Measurements from ENCODE around the gene PFKFB4. TPM values are rescaled to one million over a fixed set of nuclear protein-coding genes. Genes with fewer than 3 reads are reported as not detected.

Gene PFKFB4
- total and polyA plus RNA-seq, 2 experiments from 2014 or later: 8.6 to 22.9 TPM

- Mint-ChIP-seq H3K4me1 (peaks cover 8% of the 10 kb centered on the region; the same call in 2 of the 3 replicates), H3K27me3 (ENCODE audit: insufficient read depth, low read depth, poor library complexity) (peaks cover 3% of the 10 kb centered on the region), H3K36me3 (ENCODE audit: low read depth) (peaks cover 4% of the 10 kb centered on the region; the same call in 2 of the 3 replicates), H3K9me3 (no peaks in the 10 kb centered on the region; the same call in 2 of the 3 replicates), H3K27ac (no peak overlapping the region), H3K4me3 (no peak overlapping the region)
- Histone ChIP-seq H2AFZ (no peak overlapping the region), H3K9me2 (ENCODE audit: insufficient read depth) (no peaks in the 10 kb centered on the region), H3K4me2 (no peak overlapping the region), H3K4me3 (no peak overlapping the region), H3K4me1 (ENCODE audit: insufficient read depth) (no peaks in the 10 kb centered on the region), H4K20me1 (replicated peaks; ENCODE audit: insufficient read depth) (no peaks in the 10 kb centered on the region), H3K36me3 (ENCODE audit: insufficient read depth) (no peaks in the 10 kb centered on the region), H3F3A (replicated peaks; ENCODE audit: low read depth) (no peaks in the 10 kb centered on the region), H3K79me2 (replicated peaks; ENCODE audit: insufficient read depth) (no peaks in the 10 kb centered on the region), H3K27me3 (ENCODE audit: insufficient read depth) (no peaks in the 10 kb centered on the region), H3K27ac (ENCODE audit: low read depth) (no peak overlapping the region)
- ATAC-seq (no peak), DNase-seq (ENCODE audit: low spot score) (no peak)
- TF ChIP-seq, protein P1, sequence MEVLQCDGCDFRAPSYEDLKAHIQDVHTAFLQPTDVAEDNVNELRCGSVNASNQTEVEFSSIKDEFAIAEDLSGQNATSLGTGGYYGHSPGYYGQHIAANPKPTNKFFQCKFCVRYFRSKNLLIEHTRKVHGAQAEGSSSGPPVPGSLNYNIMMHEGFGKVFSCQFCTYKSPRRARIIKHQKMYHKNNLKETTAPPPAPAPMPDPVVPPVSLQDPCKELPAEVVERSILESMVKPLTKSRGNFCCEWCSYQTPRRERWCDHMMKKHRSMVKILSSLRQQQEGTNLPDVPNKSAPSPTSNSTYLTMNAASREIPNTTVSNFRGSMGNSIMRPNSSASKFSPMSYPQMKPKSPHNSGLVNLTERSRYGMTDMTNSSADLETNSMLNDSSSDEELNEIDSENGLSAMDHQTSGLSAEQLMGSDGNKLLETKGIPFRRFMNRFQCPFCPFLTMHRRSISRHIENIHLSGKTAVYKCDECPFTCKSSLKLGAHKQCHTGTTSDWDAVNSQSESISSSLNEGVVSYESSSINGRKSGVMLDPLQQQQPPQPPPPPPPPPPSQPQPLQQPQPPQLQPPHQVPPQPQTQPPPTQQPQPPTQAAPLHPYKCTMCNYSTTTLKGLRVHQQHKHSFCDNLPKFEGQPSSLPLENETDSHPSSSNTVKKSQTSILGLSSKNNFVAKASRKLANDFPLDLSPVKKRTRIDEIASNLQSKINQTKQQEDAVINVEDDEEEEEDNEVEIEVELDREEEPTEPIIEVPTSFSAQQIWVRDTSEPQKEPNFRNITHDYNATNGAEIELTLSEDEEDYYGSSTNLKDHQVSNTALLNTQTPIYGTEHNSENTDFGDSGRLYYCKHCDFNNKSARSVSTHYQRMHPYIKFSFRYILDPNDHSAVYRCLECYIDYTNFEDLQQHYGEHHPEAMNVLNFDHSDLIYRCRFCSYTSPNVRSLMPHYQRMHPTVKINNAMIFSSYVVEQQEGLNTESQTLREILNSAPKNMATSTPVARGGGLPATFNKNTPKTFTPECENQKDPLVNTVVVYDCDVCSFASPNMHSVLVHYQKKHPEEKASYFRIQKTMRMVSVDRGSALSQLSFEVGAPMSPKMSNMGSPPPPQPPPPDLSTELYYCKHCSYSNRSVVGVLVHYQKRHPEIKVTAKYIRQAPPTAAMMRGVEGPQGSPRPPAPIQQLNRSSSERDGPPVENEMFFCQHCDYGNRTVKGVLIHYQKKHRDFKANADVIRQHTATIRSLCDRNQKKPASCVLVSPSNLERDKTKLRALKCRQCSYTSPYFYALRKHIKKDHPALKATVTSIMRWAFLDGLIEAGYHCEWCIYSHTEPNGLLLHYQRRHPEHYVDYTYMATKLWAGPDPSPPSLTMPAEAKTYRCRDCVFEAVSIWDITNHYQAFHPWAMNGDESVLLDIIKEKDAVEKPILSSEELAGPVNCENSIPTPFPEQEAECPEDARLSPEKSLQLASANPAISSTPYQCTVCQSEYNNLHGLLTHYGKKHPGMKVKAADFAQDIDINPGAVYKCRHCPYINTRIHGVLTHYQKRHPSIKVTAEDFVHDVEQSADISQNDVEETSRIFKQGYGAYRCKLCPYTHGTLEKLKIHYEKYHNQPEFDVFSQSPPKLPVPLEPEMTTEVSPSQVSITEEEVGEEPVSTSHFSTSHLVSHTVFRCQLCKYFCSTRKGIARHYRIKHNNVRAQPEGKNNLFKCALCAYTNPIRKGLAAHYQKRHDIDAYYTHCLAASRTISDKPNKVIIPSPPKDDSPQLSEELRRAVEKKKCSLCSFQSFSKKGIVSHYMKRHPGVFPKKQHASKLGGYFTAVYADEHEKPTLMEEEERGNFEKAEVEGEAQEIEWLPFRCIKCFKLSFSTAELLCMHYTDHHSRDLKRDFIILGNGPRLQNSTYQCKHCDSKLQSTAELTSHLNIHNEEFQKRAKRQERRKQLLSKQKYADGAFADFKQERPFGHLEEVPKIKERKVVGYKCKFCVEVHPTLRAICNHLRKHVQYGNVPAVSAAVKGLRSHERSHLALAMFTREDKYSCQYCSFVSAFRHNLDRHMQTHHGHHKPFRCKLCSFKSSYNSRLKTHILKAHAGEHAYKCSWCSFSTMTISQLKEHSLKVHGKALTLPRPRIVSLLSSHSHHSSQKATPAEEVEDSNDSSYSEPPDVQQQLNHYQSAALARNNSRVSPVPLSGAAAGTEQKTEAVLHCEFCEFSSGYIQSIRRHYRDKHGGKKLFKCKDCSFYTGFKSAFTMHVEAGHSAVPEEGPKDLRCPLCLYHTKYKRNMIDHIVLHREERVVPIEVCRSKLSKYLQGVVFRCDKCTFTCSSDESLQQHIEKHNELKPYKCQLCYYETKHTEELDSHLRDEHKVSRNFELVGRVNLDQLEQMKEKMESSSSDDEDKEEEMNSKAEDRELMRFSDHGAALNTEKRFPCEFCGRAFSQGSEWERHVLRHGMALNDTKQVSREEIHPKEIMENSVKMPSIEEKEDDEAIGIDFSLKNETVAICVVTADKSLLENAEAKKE (CRISPR knock-in tag; IDR thresholded peaks at IDR 0.05): no peak
- TF ChIP-seq ZNF114 (CRISPR knock-in tag; IDR thresholded peaks at IDR 0.05) (no peak), JUNB (IDR thresholded peaks at IDR 0.05; ENCODE audit: unreplicated experiment) (no peak), NANOG (IDR thresholded peaks at IDR 0.05; ENCODE audit: borderline replicate concordance) (no peak), POLR2AphosphoS5 (IDR thresholded peaks at IDR 0.05; ENCODE audit: low read depth) (no peak), STAT1 (IDR thresholded peaks at IDR 0.05; ENCODE audit: unreplicated experiment) (no peak), CREB1 (CRISPR knock-in tag; IDR thresholded peaks at IDR 0.05; ENCODE audit: low read depth) (no peak), ZNF331 (CRISPR knock-in tag; IDR thresholded peaks at IDR 0.05; ENCODE audit: low read depth) (no peak), EZH2 (IDR thresholded peaks at IDR 0.05; ENCODE audit: low read depth, unreplicated experiment) (no peak), EZH2phosphoT487 (IDR thresholded peaks at IDR 0.05; ENCODE audit: unreplicated experiment) (no peak)
- TF ChIP-seq, protein P2, sequence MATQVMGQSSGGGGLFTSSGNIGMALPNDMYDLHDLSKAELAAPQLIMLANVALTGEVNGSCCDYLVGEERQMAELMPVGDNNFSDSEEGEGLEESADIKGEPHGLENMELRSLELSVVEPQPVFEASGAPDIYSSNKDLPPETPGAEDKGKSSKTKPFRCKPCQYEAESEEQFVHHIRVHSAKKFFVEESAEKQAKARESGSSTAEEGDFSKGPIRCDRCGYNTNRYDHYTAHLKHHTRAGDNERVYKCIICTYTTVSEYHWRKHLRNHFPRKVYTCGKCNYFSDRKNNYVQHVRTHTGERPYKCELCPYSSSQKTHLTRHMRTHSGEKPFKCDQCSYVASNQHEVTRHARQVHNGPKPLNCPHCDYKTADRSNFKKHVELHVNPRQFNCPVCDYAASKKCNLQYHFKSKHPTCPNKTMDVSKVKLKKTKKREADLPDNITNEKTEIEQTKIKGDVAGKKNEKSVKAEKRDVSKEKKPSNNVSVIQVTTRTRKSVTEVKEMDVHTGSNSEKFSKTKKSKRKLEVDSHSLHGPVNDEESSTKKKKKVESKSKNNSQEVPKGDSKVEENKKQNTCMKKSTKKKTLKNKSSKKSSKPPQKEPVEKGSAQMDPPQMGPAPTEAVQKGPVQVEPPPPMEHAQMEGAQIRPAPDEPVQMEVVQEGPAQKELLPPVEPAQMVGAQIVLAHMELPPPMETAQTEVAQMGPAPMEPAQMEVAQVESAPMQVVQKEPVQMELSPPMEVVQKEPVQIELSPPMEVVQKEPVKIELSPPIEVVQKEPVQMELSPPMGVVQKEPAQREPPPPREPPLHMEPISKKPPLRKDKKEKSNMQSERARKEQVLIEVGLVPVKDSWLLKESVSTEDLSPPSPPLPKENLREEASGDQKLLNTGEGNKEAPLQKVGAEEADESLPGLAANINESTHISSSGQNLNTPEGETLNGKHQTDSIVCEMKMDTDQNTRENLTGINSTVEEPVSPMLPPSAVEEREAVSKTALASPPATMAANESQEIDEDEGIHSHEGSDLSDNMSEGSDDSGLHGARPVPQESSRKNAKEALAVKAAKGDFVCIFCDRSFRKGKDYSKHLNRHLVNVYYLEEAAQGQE (IDR thresholded peaks at IDR 0.05; ENCODE audit: unreplicated experiment): no peak
- TF ChIP-seq, protein P3, sequence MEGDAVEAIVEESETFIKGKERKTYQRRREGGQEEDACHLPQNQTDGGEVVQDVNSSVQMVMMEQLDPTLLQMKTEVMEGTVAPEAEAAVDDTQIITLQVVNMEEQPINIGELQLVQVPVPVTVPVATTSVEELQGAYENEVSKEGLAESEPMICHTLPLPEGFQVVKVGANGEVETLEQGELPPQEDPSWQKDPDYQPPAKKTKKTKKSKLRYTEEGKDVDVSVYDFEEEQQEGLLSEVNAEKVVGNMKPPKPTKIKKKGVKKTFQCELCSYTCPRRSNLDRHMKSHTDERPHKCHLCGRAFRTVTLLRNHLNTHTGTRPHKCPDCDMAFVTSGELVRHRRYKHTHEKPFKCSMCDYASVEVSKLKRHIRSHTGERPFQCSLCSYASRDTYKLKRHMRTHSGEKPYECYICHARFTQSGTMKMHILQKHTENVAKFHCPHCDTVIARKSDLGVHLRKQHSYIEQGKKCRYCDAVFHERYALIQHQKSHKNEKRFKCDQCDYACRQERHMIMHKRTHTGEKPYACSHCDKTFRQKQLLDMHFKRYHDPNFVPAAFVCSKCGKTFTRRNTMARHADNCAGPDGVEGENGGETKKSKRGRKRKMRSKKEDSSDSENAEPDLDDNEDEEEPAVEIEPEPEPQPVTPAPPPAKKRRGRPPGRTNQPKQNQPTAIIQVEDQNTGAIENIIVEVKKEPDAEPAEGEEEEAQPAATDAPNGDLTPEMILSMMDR (conservative IDR thresholded peaks at IDR 0.05; ENCODE audit: low read depth in 2 of 2): no peak
- TF ChIP-seq, protein P4, sequence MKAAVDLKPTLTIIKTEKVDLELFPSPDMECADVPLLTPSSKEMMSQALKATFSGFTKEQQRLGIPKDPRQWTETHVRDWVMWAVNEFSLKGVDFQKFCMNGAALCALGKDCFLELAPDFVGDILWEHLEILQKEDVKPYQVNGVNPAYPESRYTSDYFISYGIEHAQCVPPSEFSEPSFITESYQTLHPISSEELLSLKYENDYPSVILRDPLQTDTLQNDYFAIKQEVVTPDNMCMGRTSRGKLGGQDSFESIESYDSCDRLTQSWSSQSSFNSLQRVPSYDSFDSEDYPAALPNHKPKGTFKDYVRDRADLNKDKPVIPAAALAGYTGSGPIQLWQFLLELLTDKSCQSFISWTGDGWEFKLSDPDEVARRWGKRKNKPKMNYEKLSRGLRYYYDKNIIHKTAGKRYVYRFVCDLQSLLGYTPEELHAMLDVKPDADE (IDR thresholded peaks at IDR 0.05): no peak
Measured at GRCh38 chr3:48585411-48585810, 28.8 kb upstream of the PFKFB4 start.
